ENCODE data around the gene BEST2. TPM values are rescaled to one million over a fixed set of nuclear protein-coding genes. Genes with fewer than 3 reads are reported as not detected.
"Not testable (repeated sequence)": the region's sequence is repeated elsewhere in the genome, so short reads cannot be mapped to it uniquely, and the experiment has no call there.

BEST2 gene
- total RNA-seq, 1 experiment from 2014 or later, result 3.3 TPM

DNA sequence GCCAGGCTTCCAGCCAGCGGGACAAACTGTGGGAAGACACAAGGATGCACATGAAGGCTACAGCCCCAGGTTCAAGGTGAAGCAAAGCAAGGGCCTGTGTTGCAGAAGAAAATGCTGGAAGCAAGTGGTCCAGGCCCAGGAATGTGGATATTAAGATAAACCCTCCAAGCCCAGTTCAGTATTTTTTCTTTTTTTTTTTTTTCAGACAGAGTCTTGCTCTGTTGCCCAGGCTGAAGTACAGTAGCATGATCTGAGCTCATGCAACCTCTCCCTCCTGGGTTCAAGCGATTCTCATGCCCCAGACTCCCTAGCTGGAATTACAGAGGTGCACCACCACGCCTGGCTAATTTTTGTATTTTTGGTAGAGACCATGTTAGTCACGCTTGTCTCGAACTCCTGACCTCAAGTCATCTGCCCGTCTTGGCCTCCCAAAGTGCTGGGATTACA lies 45.6 kb downstream of the BEST2 start:
- CTCF ChIA-PET, result interaction anchor here (0.6 to 14.0 kb wide), 7 partner anchors 20 to 1995 kb away, joined by 3 to 341 read pairs (median 6); no protein-coding TSS in a partner anchor
- Mint-ChIP-seq H3K27me3 (ENCODE audit: low read depth) (peaks cover 22% of the 10 kb centered on the region), H3K4me1 (peaks cover 28% of the 10 kb centered on the region), H3K9me3 (no peaks in the 10 kb centered on the region), H3K4me3 (no peak overlapping the region), H3K27ac (no peak overlapping the region), H3K36me3 (peaks cover 19% of the 10 kb centered on the region)
- TF ChIP-seq ZNF121 (CRISPR knock-in tag; IDR thresholded peaks at IDR 0.05) (no peak), TP53 (CRISPR knock-in tag; IDR thresholded peaks at IDR 0.05) (no peak), HMGA2 (CRISPR knock-in tag; IDR thresholded peaks at IDR 0.05) (no peak), ELF4 (CRISPR knock-in tag; IDR thresholded peaks at IDR 0.05; ENCODE audit: low read depth) (no peak), JUN (CRISPR knock-in tag; IDR thresholded peaks at IDR 0.05) (no peak), JAZF1 (CRISPR knock-in tag; IDR thresholded peaks at IDR 0.05) (no peak), RORB (CRISPR knock-in tag; IDR thresholded peaks at IDR 0.05) (no peak), FOXK1 (CRISPR knock-in tag; IDR thresholded peaks at IDR 0.05) (no peak), NR1H2 (CRISPR knock-in tag; IDR thresholded peaks at IDR 0.05) (no peak), NFYB (CRISPR knock-in tag; conservative IDR thresholded peaks at IDR 0.05; ENCODE audit: low read depth) (no peak), SMAD4 (CRISPR knock-in tag; IDR thresholded peaks at IDR 0.05) (no peak)
- TF ChIP-seq, protein P1, sequence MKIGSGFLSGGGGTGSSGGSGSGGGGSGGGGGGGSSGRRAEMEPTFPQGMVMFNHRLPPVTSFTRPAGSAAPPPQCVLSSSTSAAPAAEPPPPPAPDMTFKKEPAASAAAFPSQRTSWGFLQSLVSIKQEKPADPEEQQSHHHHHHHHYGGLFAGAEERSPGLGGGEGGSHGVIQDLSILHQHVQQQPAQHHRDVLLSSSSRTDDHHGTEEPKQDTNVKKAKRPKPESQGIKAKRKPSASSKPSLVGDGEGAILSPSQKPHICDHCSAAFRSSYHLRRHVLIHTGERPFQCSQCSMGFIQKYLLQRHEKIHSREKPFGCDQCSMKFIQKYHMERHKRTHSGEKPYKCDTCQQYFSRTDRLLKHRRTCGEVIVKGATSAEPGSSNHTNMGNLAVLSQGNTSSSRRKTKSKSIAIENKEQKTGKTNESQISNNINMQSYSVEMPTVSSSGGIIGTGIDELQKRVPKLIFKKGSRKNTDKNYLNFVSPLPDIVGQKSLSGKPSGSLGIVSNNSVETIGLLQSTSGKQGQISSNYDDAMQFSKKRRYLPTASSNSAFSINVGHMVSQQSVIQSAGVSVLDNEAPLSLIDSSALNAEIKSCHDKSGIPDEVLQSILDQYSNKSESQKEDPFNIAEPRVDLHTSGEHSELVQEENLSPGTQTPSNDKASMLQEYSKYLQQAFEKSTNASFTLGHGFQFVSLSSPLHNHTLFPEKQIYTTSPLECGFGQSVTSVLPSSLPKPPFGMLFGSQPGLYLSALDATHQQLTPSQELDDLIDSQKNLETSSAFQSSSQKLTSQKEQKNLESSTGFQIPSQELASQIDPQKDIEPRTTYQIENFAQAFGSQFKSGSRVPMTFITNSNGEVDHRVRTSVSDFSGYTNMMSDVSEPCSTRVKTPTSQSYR (CRISPR knock-in tag; IDR thresholded peaks at IDR 0.05), result no peak
- TF ChIP-seq, protein P2, sequence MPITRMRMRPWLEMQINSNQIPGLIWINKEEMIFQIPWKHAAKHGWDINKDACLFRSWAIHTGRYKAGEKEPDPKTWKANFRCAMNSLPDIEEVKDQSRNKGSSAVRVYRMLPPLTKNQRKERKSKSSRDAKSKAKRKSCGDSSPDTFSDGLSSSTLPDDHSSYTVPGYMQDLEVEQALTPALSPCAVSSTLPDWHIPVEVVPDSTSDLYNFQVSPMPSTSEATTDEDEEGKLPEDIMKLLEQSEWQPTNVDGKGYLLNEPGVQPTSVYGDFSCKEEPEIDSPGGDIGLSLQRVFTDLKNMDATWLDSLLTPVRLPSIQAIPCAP (CRISPR knock-in tag; IDR thresholded peaks at IDR 0.05), result no peak
- DNase-seq (ENCODE audit: low spot score), result no peak
- POLR2A ChIA-PET, result interaction anchor here (0.6 to 1.0 kb wide), 2 partner anchors 27 to 1177 kb away, joined by 3 to 4 read pairs; no protein-coding TSS in a partner anchor
- no peak for ATAC-seq

DNA sequence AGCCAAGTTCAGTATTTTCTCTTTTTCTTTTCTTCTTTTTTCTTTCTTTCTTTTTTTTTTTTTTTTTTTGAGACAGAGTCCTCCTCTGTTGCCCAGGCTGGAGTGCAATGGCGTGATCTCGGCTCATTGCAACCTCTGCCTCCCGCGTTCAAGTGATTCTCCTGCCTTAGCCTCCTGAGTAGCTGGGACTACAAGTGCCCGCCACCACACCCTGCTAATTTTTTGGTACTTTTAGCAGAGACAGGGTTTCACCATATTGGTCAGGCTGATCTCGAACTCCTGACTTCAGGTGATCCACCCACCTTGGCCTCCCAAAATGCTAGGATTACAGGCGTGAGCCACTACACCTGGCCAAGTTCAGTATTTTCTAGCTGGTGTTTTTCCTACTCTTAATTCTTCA lies 46.0 kb downstream of the BEST2 start:
- ChIA-PET CTCF (interaction anchor here (0.6 to 14.0 kb wide), 7 partner anchors 20 to 1995 kb away, joined by 3 to 341 read pairs (median 6); no protein-coding TSS in a partner anchor), POLR2A (interaction anchor here (0.6 kb wide), 1 partner anchor 1176 kb away, joined by 4 read pairs; no protein-coding TSS in a partner anchor)
- not testable (repeated sequence) for ATAC-seq; H3K27ac Mint-ChIP-seq; H3K4me3 Mint-ChIP-seq; DNase-seq (ENCODE audit: low spot score); H3K9me3 Mint-ChIP-seq
- Mint-ChIP-seq H3K27me3 (ENCODE audit: low read depth) (peaks cover 20% of the 10 kb centered on the region), H3K4me1 (peaks cover 32% of the 10 kb centered on the region), H3K36me3 (peaks cover 19% of the 10 kb centered on the region)

DNA sequence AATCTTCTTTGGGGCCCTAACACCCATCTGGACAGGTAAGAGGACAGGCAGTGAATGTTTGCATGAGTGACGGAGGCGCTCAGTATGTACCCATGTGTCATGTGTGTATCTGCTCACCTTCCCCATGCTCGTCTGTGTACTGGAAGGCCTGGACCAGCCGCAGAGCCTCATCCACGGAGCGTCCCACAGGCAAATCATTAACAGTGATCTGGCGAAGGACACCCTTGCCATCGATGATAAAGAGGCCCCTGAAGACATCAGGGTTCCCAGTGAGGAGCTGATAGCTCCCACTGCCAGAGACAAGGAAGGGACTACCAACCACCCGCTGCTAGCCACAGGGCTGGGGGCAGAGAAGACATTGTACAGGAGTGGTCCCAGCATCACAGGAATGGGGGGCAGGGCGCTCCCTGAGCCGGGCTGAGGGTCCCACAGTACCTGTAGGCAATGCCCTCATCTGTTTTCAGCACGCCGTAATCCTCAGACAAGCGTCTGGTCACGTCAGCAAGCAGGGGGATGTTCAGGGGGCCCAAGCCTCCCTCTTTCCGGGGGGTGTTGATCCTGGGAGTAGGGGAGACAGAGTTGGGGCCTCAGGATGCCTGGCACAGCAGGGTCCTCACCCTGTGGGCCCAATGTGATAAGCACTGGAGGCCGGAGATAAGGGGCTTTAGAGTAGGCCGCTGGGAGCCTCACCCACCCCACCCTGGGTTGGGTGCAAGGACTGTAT lies 48.3 kb downstream of the BEST2 start:
- ATAC-seq, result no peak
- ChIA-PET POLR2A (interaction anchor here (0.9 kb wide), 1 partner anchor 34 kb away, joined by 3 read pairs; no protein-coding TSS in a partner anchor), CTCF (interaction anchor here (0.9 to 14.0 kb wide), 9 partner anchors 8 to 83 kb away, joined by 3 to 341 read pairs (median 12); partner anchors contain the start of gene JUNB)
- Mint-ChIP-seq H3K36me3 (peaks cover 19% of the 10 kb centered on the region), H3K27ac (no peak overlapping the region), H3K4me3 (peak overlapping the region; percentile 87), H3K9me3 (no peaks in the 10 kb centered on the region), H3K4me1 (peaks cover 23% of the 10 kb centered on the region), H3K27me3 (ENCODE audit: low read depth) (peaks cover 4% of the 10 kb centered on the region; the same call in 1 of the 2 replicates)
- TF ChIP-seq, protein P3, sequence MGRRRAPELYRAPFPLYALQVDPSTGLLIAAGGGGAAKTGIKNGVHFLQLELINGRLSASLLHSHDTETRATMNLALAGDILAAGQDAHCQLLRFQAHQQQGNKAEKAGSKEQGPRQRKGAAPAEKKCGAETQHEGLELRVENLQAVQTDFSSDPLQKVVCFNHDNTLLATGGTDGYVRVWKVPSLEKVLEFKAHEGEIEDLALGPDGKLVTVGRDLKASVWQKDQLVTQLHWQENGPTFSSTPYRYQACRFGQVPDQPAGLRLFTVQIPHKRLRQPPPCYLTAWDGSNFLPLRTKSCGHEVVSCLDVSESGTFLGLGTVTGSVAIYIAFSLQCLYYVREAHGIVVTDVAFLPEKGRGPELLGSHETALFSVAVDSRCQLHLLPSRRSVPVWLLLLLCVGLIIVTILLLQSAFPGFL (CRISPR knock-in tag; IDR thresholded peaks at IDR 0.05; ENCODE audit: borderline replicate concordance), result no peak
- DNase-seq (ENCODE audit: low spot score), result no peak

Data from WTC11 (cell line).